Measurements from ENCODE around the gene LHFPL3.

The LHFPL3 gene

DNA sequence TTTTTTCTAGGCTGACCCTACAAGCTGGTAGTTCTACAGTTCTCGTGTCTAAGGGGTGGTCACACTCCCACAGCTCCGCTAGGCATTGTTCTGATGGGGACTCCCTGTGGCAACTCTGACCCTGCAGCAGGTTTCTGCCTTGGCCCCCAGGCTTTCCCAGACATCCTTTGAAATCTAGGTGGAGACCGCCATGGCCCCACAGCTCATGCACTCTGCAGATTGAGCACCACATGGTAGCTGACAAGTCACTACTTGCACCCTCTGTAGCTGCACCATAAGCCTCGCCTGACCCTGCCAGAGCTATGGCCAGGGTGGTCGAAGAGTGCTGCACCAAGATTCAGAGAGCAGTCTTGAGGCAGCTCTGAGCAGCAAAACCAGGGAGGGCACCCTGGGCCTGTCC is 275.6 kb downstream of the LHFPL3 start:
- H3K4me3 ChIP-seq (ENCODE audit: low read depth, low read length): no peak overlapping the region
- peaks cover 5% of the 10 kb centered on the region for H3K9me3 ChIP-seq (ENCODE audit: insufficient read depth, low read depth, low read length)
- H3K79me1 ChIP-seq (ENCODE audit: low read length): no peaks in the 10 kb centered on the region
- H3K27me3 ChIP-seq (ENCODE audit: insufficient read depth, low read length): no peaks in the 10 kb centered on the region
- H3K36me3 ChIP-seq (ENCODE audit: control insufficient read depth in 1 of 2, insufficient read depth in 2 of 2, low read length in 2 of 2): no peaks in the 10 kb centered on the region
- no peak overlapping the region for H2BK12ac ChIP-seq (ENCODE audit: low read length)
- no peak overlapping the region for H2AK5ac ChIP-seq (ENCODE audit: low read length)
- no peak overlapping the region for H3K4me2 ChIP-seq (ENCODE audit: low read length)
- H3K4ac ChIP-seq (ENCODE audit: low read depth, low read length): no peak overlapping the region
- H2BK120ac ChIP-seq (ENCODE audit: insufficient read depth, low read length, poor library complexity): no peak overlapping the region
- H3K9ac ChIP-seq (ENCODE audit: low read length): no peak overlapping the region
- no peak for DNase-seq
- H2AFZ ChIP-seq (ENCODE audit: insufficient read depth, low read length, poor library complexity): no peak overlapping the region
- no peak overlapping the region for H3K23ac ChIP-seq (ENCODE audit: low read length)
- WGBS (ENCODE audit: extremely low coverage, insufficient coverage, insufficient read length): no CpG with 5 or more reads among the region's 5 CpGs
- no peak overlapping the region for H2BK5ac ChIP-seq (ENCODE audit: low read depth, low read length, poor library complexity)
- H3K18ac ChIP-seq (ENCODE audit: low read length): no peak overlapping the region
- no peak overlapping the region for H3K27ac ChIP-seq (ENCODE audit: low read depth, low read length)
- H4K91ac ChIP-seq (ENCODE audit: low read depth, low read length): no peak overlapping the region
- no peak overlapping the region for H3K14ac ChIP-seq (ENCODE audit: low read length)
- no peaks in the 10 kb centered on the region for H3K4me1 ChIP-seq (ENCODE audit: control insufficient read depth in 1 of 2, insufficient read depth in 2 of 2, low read length in 2 of 2)
- no peak overlapping the region for H4K12ac ChIP-seq (ENCODE audit: low read depth, low read length)
- no peaks in the 10 kb centered on the region for H3K79me2 ChIP-seq (ENCODE audit: control insufficient read depth, insufficient read depth, low read length, poor library complexity)
- no peak overlapping the region for H4K8ac ChIP-seq (ENCODE audit: low read depth, low read length)

DNA sequence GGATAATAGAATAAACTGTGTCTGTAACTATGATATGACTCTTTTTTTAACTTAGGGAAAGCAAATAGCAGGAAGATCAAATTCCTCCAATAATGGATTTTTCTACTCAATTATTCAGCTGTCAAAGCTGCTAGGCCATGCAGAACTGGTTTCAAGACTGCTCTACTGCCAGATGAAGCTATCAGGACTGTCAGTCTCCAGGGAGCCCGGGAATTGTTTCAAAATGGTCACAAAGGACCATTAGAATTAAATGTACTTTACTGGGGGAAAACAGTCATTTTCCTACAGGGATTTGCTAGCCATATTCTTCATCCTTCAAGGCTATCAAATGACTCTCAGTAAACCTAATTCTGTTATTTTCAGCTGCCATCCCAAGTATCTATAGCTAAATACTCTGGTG is 276.3 kb downstream of the LHFPL3 start:
- Histone ChIP-seq H3K79me2 (ENCODE audit: control insufficient read depth, insufficient read depth, low read length, poor library complexity) (no peaks in the 10 kb centered on the region), H3K4ac (ENCODE audit: low read depth, low read length) (no peak overlapping the region), H4K91ac (ENCODE audit: low read depth, low read length) (no peak overlapping the region), H2AFZ (ENCODE audit: insufficient read depth, low read length, poor library complexity) (no peak overlapping the region), H2BK12ac (ENCODE audit: low read length) (no peak overlapping the region), H2BK5ac (ENCODE audit: low read depth, low read length, poor library complexity) (no peak overlapping the region), H4K8ac (ENCODE audit: low read depth, low read length) (no peak overlapping the region), H3K14ac (ENCODE audit: low read length) (no peak overlapping the region), H2BK120ac (ENCODE audit: insufficient read depth, low read length, poor library complexity) (no peak overlapping the region), H3K36me3 (ENCODE audit: control insufficient read depth in 1 of 2, insufficient read depth in 2 of 2, low read length in 2 of 2) (no peaks in the 10 kb centered on the region), H3K9ac (ENCODE audit: low read length) (no peak overlapping the region), H3K79me1 (ENCODE audit: low read length) (no peaks in the 10 kb centered on the region), H3K4me1 (ENCODE audit: control insufficient read depth in 1 of 2, insufficient read depth in 2 of 2, low read length in 2 of 2) (no peaks in the 10 kb centered on the region), H3K27ac (ENCODE audit: low read depth, low read length) (no peak overlapping the region), H3K4me2 (ENCODE audit: low read length) (no peak overlapping the region), H3K9me3 (ENCODE audit: insufficient read depth, low read depth, low read length) (peaks cover 5% of the 10 kb centered on the region), H3K27me3 (ENCODE audit: insufficient read depth, low read length) (no peaks in the 10 kb centered on the region), H3K18ac (ENCODE audit: low read length) (no peak overlapping the region), H3K4me3 (ENCODE audit: low read depth, low read length) (no peak overlapping the region), H4K12ac (ENCODE audit: low read depth, low read length) (no peak overlapping the region), H3K23ac (ENCODE audit: low read length) (no peak overlapping the region), H2AK5ac (ENCODE audit: low read length) (no peak overlapping the region)
- no peak for DNase-seq
- WGBS (ENCODE audit: extremely low coverage, insufficient coverage, insufficient read length): no CpG with 5 or more reads among the region's 1 CpG

DNA sequence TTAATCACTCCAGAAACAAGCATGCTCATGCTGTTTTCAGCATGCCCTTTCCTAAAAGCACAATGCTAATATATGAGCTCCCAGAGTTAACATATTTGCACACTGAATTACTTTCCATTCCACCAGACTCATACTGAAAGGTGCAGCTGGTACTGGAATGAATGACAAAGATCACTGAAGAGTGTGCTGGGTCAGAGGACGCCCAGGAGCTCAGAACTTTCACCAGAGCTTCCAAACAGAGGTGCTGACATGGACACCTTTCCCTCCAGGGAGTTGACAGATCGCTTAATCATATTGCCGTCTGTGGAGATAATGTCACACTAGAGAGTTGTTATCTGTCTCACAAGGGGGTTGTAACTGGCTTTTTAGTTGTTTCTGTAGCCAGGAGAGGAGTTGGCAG is 292.9 kb downstream of the LHFPL3 start:
- Histone ChIP-seq H3K14ac (ENCODE audit: low read length) (no peak overlapping the region), H3K4me2 (ENCODE audit: low read length) (no peak overlapping the region), H3K27me3 (ENCODE audit: insufficient read depth, low read length) (no peaks in the 10 kb centered on the region), H3K79me1 (ENCODE audit: low read length) (no peaks in the 10 kb centered on the region), H3K9ac (ENCODE audit: low read length) (no peak overlapping the region), H2BK12ac (ENCODE audit: low read length) (no peak overlapping the region), H2AK5ac (ENCODE audit: low read length) (no peak overlapping the region), H3K79me2 (ENCODE audit: control insufficient read depth, insufficient read depth, low read length, poor library complexity) (no peaks in the 10 kb centered on the region), H4K8ac (ENCODE audit: low read depth, low read length) (no peak overlapping the region), H2AFZ (ENCODE audit: insufficient read depth, low read length, poor library complexity) (no peak overlapping the region), H3K9me3 (ENCODE audit: insufficient read depth, low read depth, low read length) (no peaks in the 10 kb centered on the region), H3K23ac (ENCODE audit: low read length) (no peak overlapping the region), H3K18ac (ENCODE audit: low read length) (no peak overlapping the region), H4K12ac (ENCODE audit: low read depth, low read length) (no peak overlapping the region), H3K4me3 (ENCODE audit: low read depth, low read length) (no peak overlapping the region), H3K4me1 (ENCODE audit: control insufficient read depth in 1 of 2, insufficient read depth in 2 of 2, low read length in 2 of 2) (no peaks in the 10 kb centered on the region), H3K36me3 (ENCODE audit: control insufficient read depth in 1 of 2, insufficient read depth in 2 of 2, low read length in 2 of 2) (no peaks in the 10 kb centered on the region), H3K4ac (ENCODE audit: low read depth, low read length) (no peak overlapping the region), H4K91ac (ENCODE audit: low read depth, low read length) (no peak overlapping the region), H3K27ac (ENCODE audit: low read depth, low read length) (no peak overlapping the region), H2BK120ac (ENCODE audit: insufficient read depth, low read length, poor library complexity) (no peak overlapping the region), H2BK5ac (ENCODE audit: low read depth, low read length, poor library complexity) (no peak overlapping the region)
- no CpG with 5 or more reads among the region's 3 CpGs for WGBS (ENCODE audit: extremely low coverage, insufficient coverage, insufficient read length)
- DNase-seq: no peak

DNA sequence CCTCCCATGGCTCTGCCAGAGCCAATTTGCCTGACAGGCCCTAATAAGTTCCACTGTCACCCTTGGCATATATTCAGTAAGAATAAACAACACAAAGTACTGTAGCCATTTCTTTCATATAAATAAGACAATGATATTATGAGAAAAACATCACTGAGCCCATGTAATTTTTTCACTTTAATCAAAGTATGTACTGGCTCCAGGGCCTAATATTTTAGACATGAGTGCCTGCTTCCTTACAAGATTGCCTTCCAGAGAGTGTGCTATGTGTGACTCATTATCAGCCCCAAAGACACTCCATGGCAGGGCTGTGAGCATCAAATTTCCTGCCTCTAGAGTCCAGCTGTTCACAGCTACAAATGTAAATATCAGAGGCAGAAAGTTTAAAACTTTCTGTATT is 297.6 kb downstream of the LHFPL3 start:
- no peak overlapping the region for H2AFZ ChIP-seq (ENCODE audit: insufficient read depth, low read length, poor library complexity)
- H3K4me2 ChIP-seq (ENCODE audit: low read length): no peak overlapping the region
- no peak overlapping the region for H2BK12ac ChIP-seq (ENCODE audit: low read length)
- no peaks in the 10 kb centered on the region for H3K36me3 ChIP-seq (ENCODE audit: control insufficient read depth in 1 of 2, insufficient read depth in 2 of 2, low read length in 2 of 2)
- no peak overlapping the region for H4K91ac ChIP-seq (ENCODE audit: low read depth, low read length)
- no peak overlapping the region for H3K27ac ChIP-seq (ENCODE audit: low read depth, low read length)
- H3K18ac ChIP-seq (ENCODE audit: low read length): no peak overlapping the region
- H2BK120ac ChIP-seq (ENCODE audit: insufficient read depth, low read length, poor library complexity): no peak overlapping the region
- no peaks in the 10 kb centered on the region for H3K79me1 ChIP-seq (ENCODE audit: low read length)
- no peak overlapping the region for H3K14ac ChIP-seq (ENCODE audit: low read length)
- no peaks in the 10 kb centered on the region for H3K9me3 ChIP-seq (ENCODE audit: insufficient read depth, low read depth, low read length)
- no peak overlapping the region for H2AK5ac ChIP-seq (ENCODE audit: low read length)
- no peak overlapping the region for H4K8ac ChIP-seq (ENCODE audit: low read depth, low read length)
- no peak overlapping the region for H3K23ac ChIP-seq (ENCODE audit: low read length)
- no peak overlapping the region for H3K9ac ChIP-seq (ENCODE audit: low read length)
- no peak overlapping the region for H2BK5ac ChIP-seq (ENCODE audit: low read depth, low read length, poor library complexity)
- no peaks in the 10 kb centered on the region for H3K27me3 ChIP-seq (ENCODE audit: insufficient read depth, low read length)
- no peak overlapping the region for H4K12ac ChIP-seq (ENCODE audit: low read depth, low read length)
- H3K4me3 ChIP-seq (ENCODE audit: low read depth, low read length): no peak overlapping the region
- no peaks in the 10 kb centered on the region for H3K79me2 ChIP-seq (ENCODE audit: control insufficient read depth, insufficient read depth, low read length, poor library complexity)
- H3K4me1 ChIP-seq (ENCODE audit: control insufficient read depth in 1 of 2, insufficient read depth in 2 of 2, low read length in 2 of 2): no peaks in the 10 kb centered on the region
- no peak overlapping the region for H3K4ac ChIP-seq (ENCODE audit: low read depth, low read length)
- peak in 1 of 2 donors; percentile 2 for DNase-seq

Measured in trophoblast cell (in vitro differentiated cells and primary cell).